PC-9 (cell line): ENCODE data around the gene GYS2.

Source experiments
- CTCF ChIP-seq: fragments of 200-600 bp; sonication (generic); conservative IDR thresholded peaks from 2 replicates; pipeline ENCODE4 v1.6.1; 2017; ENCODE audit warnings: mixed run types, antibody characterized with exemption, mild to moderate bottlenecking, moderate library complexity
- EZH2 ChIP-seq: fragments of 200-600 bp; sonication (generic); IDR thresholded peaks from 2 replicates; pipeline ENCODE4 v1.8.0; 2017; ENCODE audit warnings: antibody characterized with exemption, low read depth

GRCh38 chr12:21507849-21508248, 96.8 kb downstream of the GYS2 start:
- TF ChIP-seq CTCF, result no peak
- TF ChIP-seq EZH2, result no peak
